Stimulated activated CD4-positive, alpha-beta T cell treated with anti-CD3 and anti-CD28 coated beads, TNF-alpha, amount 100 ng/mL, for 1 hour (primary cell): ENCODE results near the gene IZUMO1.
A peak's percentile ranks its signal among the peaks of the same experiment; 100 is the strongest.
"Not testable (repeated sequence)": the region's sequence is repeated elsewhere in the genome, so short reads cannot be mapped to it uniquely, and the experiment has no call there.

Experiments used
- DNase-seq, 3 donors: peaks; one replicate each; pipeline ENCODE4 v3.0.0-alpha.2; 2020; ENCODE audit warnings: low read depth in 3 of 3, low spot score in 1 of 3

The IZUMO1 gene

GRCh38 chr19:48738557-48739403 lies 7.9 kb downstream of the IZUMO1 start:
- peak; percentile 86 to 94 (median 88) for DNase-seq

GRCh38 chr19:48737360-48737998 lies 9.2 kb downstream of the IZUMO1 start:
- DNase-seq = no peak

DNA sequence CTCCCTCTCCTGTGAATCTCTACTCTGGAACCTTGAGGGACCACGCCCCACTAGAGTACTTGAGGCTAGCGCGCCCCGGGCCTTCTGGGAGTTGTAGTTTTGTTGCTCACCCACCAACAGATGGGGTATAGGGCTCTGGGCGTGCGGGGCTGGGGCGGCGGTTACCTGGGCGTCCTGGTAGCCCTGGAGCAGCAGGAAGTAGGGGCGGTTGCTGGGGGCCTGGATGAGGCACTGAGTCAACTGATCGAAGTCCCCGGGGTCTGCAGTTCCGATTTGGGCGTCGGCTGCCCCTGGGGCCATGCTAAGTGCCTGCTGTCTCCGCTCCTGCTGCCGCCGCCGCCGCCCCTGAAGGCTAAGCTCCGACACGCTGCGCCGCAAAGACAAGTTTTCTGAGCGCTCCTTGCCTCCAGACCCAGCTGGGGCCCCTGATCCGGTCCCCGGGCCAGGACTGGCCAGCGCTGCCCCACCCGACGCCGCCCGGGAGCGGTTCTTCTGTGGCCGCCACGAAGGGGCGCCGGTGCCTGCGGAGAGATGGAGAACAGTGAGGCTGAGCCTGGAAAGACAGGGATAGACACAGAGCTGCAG lies 11.6 kb downstream of the IZUMO1 start:
- DNase-seq = no peak

- no peak for DNase-seq
Observed at GRCh38 chr19:48734625-48735024, 12.1 kb downstream of the IZUMO1 start.

GRCh38 chr19:48731452-48731851 lies 15.3 kb downstream of the IZUMO1 start:
- no peak for DNase-seq

DNA sequence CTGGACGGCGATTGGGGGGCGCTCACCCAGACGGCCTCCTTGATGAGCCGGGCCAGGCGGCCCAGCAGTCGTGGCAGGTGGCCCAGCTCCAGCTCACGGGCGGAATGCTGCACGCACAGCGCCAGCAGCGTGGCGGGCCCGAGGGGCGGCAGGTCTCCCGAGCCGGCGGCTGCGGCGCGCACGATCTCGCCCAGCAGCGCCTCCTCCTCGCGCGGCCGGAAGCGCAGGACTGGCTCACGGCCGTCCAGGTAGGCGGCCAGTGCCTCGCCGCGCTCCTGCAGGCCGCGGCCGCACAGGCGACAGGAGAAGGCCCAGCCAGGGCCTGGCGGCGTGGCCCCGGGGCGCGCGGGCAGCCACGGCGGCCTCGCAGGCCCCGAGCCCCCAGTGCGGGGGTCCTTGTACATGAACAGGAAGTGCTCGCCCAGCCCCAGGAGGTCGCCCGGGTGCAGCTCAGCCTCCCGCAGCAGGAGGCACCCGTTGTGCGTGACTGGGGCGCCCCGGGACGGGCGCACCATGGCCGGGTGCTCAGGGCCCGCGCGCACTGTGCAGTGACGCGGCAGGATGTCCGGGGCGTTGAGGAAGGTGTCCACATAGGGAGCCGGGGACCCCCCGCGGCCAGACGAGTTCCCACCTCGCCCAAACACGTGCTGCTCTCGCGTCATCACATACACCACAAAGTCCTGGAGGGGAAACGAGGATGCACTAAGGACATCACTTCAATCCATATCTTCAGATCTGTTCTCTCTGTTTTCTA lies 17.6 kb downstream of the IZUMO1 start:
- DNase-seq = no peak

DNA sequence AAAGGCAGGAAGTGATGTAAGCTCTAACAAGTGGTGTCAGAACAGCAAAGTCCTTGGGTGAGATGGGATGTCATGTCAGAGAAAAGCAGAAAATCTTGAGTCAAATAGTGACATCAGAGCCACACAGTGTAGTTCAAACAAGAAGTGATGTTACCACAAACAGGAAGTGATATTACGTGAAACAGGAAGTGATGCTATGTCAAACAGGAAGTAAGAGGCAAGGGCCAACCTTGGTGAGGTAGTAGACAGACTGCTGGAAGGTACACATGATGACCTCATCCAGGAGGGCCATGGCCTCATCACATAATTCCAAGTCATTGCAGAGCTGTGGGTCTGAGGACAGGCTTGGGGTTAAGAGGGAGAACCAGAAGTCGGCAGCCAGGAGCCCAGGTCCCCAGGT lies 20.2 kb downstream of the IZUMO1 start:
- no peak for DNase-seq

DNA sequence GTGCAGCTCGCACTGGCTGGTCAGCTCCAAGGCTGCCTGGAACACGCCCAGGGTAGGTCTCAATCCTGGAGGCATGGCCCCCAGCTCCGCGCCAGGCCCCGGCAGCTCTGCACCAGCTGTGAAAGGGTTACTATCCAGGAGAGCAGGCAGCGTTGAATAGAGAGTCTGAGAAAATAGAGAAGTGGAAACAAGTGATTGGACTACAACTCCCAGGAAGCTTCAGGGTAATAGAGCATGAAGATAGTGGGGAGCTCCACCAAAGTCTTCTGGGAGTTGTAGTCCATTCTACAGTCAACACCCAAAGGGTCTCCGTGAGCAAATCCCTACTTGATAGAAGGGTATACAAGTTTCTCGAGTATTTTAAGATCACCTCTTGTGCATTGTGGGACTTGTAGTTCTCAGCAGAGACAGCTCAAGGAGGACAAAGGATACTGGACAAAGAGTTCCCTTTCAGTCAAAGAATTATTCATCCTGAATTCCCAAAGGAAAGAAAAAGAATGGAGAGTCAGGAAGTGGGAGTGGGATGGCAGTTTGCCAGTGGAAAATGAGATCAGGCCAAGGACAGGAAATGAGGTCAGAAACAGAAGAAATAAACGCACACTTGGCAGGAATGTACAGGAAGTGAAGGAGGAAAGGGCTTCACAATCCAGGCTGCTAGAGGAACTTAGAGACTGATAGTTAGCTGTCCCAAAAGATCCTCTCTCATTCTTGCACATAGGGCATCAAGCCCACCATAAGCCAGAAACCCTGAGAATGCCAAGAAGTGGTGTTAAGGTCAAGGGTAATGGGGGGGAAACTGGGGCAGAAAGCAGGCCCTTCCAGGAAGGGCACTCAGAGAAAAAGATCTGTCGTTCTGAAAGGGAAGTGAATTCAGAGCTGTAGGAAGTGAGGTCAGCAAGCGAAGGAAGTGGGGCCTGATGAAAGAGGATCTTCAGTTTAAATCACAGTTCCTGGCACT lies 21.6 kb downstream of the IZUMO1 start:
- DNase-seq = no peak

GRCh38 chr19:48722196-48722708 lies 24.5 kb downstream of the IZUMO1 start:
- no peak for DNase-seq

DNA sequence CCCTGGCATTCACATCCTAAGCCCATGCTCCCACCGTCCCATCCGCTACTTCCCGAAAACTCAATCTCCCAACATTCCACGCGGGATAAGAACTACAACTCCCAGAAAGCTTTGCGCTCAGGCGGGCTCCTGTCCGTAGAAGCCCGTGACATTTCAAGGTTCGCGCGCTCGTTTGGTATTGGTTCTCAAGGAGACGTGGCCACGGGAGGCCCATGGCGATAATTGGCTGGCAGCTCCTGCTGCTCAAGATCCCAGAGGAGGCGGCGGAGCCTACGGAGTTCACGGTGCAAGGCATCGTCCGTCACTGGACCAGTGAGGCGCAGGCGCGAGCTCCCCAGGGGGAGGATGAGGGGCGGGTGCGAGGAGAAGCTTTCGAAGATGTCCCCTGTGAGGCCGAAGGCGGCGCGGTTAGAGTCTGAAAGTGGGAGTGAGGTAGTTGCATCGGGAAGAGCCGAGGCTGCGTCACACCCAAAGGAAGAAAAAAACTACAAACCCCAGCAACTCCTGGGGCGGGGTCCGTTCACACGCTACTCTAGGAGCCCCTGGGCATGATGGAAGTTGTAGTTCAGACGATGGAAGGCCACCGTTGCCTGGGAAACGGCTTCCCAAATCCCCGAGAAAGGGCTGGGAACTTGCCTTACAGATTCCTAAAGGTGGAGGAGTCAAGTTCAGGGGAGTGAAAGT lies 26.0 kb downstream of the IZUMO1 start:
- DNase-seq = peak; percentile 65 to 79 (median 68)

GRCh38 chr19:48720251-48720612 lies 26.5 kb downstream of the IZUMO1 start:
- DNase-seq = no peak

DNA sequence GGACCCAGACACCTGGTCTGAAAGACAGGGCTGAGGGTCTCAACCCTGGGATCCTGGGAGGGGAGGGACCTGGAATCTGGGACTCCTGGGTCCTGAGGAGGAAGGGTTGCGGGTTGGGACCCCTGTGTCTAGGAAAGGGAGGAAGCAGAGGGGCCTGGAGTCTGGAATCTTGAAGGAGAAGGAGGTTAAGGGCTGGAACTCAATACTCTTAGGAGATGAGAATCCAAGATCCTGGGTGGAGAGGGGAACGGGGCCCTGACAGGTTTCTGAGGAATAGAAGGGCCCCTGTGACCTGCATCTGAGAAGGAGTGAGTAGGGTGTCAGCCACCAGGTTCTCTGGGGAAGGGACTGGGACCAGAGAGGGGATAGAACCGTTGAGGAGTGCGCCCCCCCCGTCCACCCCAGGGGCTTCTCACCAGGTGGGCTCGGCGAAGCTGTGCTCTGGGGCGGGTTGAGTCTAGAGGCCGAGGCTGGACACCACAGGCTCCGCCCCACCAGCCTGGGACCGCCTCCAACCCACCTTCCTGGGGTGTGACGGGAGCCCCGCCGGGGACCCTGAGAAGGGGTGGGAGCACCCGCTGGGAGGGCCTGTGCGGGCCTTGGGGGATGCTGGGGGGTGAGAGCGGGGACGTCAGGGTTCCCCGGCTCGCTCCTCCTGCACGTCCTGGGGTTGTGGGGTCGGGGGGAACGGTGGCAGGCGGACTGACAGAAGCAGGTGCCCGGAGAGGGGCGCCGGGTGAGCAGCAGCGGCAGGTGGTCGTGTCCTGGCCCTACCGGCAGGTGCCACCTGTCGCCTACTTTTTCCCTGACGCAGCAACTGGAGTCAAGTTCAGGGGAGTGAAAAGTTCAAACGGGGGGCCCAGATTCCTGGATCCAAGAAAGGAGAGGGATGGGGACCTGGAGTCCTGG lies 27.2 kb downstream of the IZUMO1 start, which contains the start of gene MAMSTR:
Gene MAMSTR (minus strand): TSS at position 463 of the 909 bp plus-strand sequence. CDS start 694 bp downstream, outside the sequence.
- no peak for DNase-seq

DNA sequence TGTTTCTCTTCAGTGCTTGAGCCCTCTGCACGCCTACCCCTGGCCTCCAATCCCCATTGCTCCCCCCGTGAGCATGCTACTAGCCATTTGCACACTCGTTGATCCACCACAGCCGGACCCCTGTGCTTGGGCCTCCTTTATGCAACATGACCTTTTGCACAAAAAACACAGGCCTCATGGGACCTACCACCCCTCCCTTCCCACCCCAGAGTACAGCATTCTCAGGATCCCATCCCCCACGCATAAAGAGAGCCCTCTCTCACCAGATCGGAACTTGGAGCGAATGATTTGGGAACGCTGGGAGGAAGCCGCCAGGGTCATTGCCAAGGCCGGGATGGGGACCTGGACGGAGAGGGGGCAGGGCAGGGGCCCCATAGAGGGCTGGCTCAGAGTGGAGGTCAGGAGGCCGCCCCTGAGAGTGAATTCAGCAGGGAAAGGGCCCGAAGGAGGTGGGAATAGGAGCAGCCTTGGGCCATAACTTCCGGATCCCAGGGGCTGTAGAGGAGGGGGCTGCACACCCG lies 27.9 kb downstream of the IZUMO1 start:
- DNase-seq = no peak

- DNase-seq = not testable (repeated sequence)
Observed at GRCh38 chr19:48718106-48718505, 28.6 kb downstream of the IZUMO1 start.

DNA sequence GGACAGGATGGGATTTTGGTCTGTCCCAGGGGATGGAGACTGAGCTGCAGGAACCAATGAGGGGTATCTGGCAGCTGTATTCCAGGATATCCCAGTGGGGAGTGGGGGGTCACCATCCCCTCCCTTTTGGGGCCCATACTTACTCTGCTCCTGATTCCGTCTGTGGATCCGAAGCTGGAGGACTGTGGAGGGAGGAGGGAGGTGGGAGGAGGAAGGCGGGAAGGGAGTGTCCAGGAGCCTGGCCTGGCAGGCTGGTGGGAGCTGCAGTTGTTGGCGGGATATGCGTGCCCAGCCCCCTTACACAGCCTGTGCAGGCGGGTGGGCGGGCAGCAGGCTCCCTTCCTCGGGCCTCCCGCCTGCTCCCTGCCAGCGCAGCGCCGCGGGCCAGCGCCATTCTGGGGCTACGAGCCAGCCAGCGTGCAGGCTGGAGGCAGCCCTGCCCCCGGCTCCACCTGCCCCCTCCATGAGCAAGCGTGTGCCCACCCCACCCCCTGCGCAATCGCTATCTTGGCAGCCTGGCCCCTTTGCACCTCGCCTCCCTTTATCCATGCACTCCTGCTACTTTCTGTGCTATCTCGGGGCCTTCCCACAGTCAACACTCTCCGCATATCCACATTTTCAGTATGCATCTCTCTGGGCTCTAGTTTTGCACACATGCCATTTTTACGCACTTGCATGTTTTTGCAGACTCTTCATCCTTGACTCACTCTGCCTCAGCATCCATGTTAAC lies 30.0 kb downstream of the IZUMO1 start:
- DNase-seq = no peak

GRCh38 chr19:48715681-48716171 lies 31.0 kb downstream of the IZUMO1 start:
- no peak for DNase-seq
